Type B pancreatic cell (in vitro differentiated cells): ENCODE measurements around the gene TMEM123. TPM values are rescaled to one million over a fixed set of nuclear protein-coding genes. Genes with fewer than 3 reads are reported as not detected.
"Not testable (repeated sequence)": the region's sequence is repeated elsewhere in the genome, so short reads cannot be mapped to it uniquely, and the experiment has no call there.

Source experiments
- DNase-seq: peaks from one replicate; pipeline ENCODE4 v3.0.0; 2021; ENCODE audit warnings: mixed read lengths; ENCODE audit not compliant: unreplicated experiment; ENCODE audit errors: extremely low spot score
- H3K27ac Mint-ChIP-seq: 2 replicates; pipeline ENCODE4 v1.8.0; 2021; ENCODE audit warnings: mild to moderate bottlenecking, mixed read lengths
- H3K27me3 Mint-ChIP-seq: 2 replicates; pipeline ENCODE4 v1.8.0; 2021; ENCODE audit warnings: mixed read lengths
- H3K36me3 Mint-ChIP-seq: 2 replicates; pipeline ENCODE4 v1.8.0; 2021; ENCODE audit warnings: mixed read lengths
- H3K4me1 Mint-ChIP-seq: one replicate; pipeline ENCODE4 v1.8.0; 2021; ENCODE audit warnings: mixed read lengths; ENCODE audit not compliant: unreplicated experiment
- H3K4me3 Mint-ChIP-seq: 2 replicates; pipeline ENCODE4 v1.8.0; 2021; ENCODE audit warnings: mild to moderate bottlenecking, mixed read lengths
- H3K9me3 Mint-ChIP-seq: 2 replicates; pipeline ENCODE4 v1.8.0; 2021; ENCODE audit warnings: mixed read lengths
- CTCF ChIP-seq: fragments of 200-600 bp; sonication (generic); conservative IDR thresholded peaks from 2 replicates; pipeline ENCODE4 v1.5.0; 2021; ENCODE audit warnings: antibody characterized with exemption, mild to moderate bottlenecking
- total RNA-seq: library from RNA; stranded (reverse); gene quantifications from 2 replicates; pipeline ENCODE4 v1.2.1, GENCODE V29; 2021; ENCODE audit warnings: low replicate concordance

Gene TMEM123
- total RNA-seq, 1 donor from 2014 or later: 144 TPM

GRCh38 chr11:102438311-102439062 lies 14.1 kb downstream of the TMEM123 start:
- peaks cover 5% of the 10 kb centered on the region for H3K4me1 Mint-ChIP-seq
- H3K4me3 Mint-ChIP-seq: no peak overlapping the region
- peaks cover 64% of the 10 kb centered on the region for H3K36me3 Mint-ChIP-seq
- no peak for TF ChIP-seq CTCF
- no peak for DNase-seq
- H3K27me3 Mint-ChIP-seq: no peaks in the 10 kb centered on the region
- peaks cover 11% of the 10 kb centered on the region for H3K9me3 Mint-ChIP-seq
- H3K27ac Mint-ChIP-seq: no peak overlapping the region

- Mint-ChIP-seq H3K27me3 (no peaks in the 10 kb centered on the region), H3K9me3 (peaks cover 11% of the 10 kb centered on the region), H3K27ac (no peak overlapping the region), H3K36me3 (peaks cover 57% of the 10 kb centered on the region), H3K4me3 (no peak overlapping the region), H3K4me1 (peaks cover 5% of the 10 kb centered on the region)
- TF ChIP-seq CTCF: no peak
- DNase-seq: no peak
Observed at GRCh38 chr11:102437727-102438126, 14.8 kb downstream of the TMEM123 start.

- Mint-ChIP-seq H3K36me3 (peaks cover 57% of the 10 kb centered on the region), H3K27ac (no peak overlapping the region), H3K27me3 (no peaks in the 10 kb centered on the region), H3K4me1 (peaks cover 5% of the 10 kb centered on the region), H3K4me3 (no peak overlapping the region), H3K9me3 (peaks cover 15% of the 10 kb centered on the region)
- TF ChIP-seq CTCF: no peak
- DNase-seq: no peak
Observed at GRCh38 chr11:102436976-102437375, 15.6 kb downstream of the TMEM123 start.

GRCh38 chr11:102436561-102436960 lies 16.0 kb downstream of the TMEM123 start:
- no peaks in the 10 kb centered on the region for H3K27me3 Mint-ChIP-seq
- H3K27ac Mint-ChIP-seq: no peak overlapping the region
- peaks cover 18% of the 10 kb centered on the region for H3K9me3 Mint-ChIP-seq
- peaks cover 60% of the 10 kb centered on the region for H3K36me3 Mint-ChIP-seq
- TF ChIP-seq CTCF: no peak
- H3K4me3 Mint-ChIP-seq: no peak overlapping the region
- peaks cover 5% of the 10 kb centered on the region for H3K4me1 Mint-ChIP-seq
- DNase-seq: no peak

- H3K4me1 Mint-ChIP-seq: peaks cover 8% of the 10 kb centered on the region
- H3K9me3 Mint-ChIP-seq: peaks cover 18% of the 10 kb centered on the region
- H3K27me3 Mint-ChIP-seq: no peaks in the 10 kb centered on the region
- H3K27ac Mint-ChIP-seq: no peak overlapping the region
- H3K36me3 Mint-ChIP-seq: peaks cover 55% of the 10 kb centered on the region
- no peak for DNase-seq
- no peak overlapping the region for H3K4me3 Mint-ChIP-seq
- TF ChIP-seq CTCF: no peak
Observed at GRCh38 chr11:102435688-102436087, 16.9 kb downstream of the TMEM123 start.

- Mint-ChIP-seq H3K36me3 (peaks cover 49% of the 10 kb centered on the region), H3K9me3 (peaks cover 11% of the 10 kb centered on the region), H3K4me1 (peaks cover 29% of the 10 kb centered on the region)
Observed at GRCh38 chr11:102433571-102433970, 19.0 kb downstream of the TMEM123 start.

GRCh38 chr11:102432560-102432959 lies 20.0 kb downstream of the TMEM123 start:
- DNase-seq, H3K4me3 Mint-ChIP-seq, H3K27me3 Mint-ChIP-seq, H3K27ac Mint-ChIP-seq: not testable (repeated sequence)
- Mint-ChIP-seq H3K36me3 (peaks cover 41% of the 10 kb centered on the region), H3K4me1 (peaks cover 30% of the 10 kb centered on the region), H3K9me3 (peaks cover 11% of the 10 kb centered on the region)

More at GRCh38 chr11:102433571-102433970, 19.0 kb downstream of the TMEM123 start:
- not testable (repeated sequence) for H3K4me3 Mint-ChIP-seq, H3K27ac Mint-ChIP-seq, DNase-seq, H3K27me3 Mint-ChIP-seq
